Posterior cingulate gyrus (tissue), 11 donors: ENCODE data around the gene HPCAL1.

ENCODE experiments used
- DNase-seq, 10 donors: peaks; one replicate each; pipeline versions ENCODE4 v3.0.0 to v3.0.0-alpha.2; 2020 to 2021; ENCODE audit warnings: mixed read lengths in 3 of 10
- intact Hi-C: fragments of 100-400 bp; cut with DNase I; formaldehyde crosslinking; loops from one replicate; pipeline ENCODE4 v1.15.1; 2023

The HPCAL1 gene

DNA sequence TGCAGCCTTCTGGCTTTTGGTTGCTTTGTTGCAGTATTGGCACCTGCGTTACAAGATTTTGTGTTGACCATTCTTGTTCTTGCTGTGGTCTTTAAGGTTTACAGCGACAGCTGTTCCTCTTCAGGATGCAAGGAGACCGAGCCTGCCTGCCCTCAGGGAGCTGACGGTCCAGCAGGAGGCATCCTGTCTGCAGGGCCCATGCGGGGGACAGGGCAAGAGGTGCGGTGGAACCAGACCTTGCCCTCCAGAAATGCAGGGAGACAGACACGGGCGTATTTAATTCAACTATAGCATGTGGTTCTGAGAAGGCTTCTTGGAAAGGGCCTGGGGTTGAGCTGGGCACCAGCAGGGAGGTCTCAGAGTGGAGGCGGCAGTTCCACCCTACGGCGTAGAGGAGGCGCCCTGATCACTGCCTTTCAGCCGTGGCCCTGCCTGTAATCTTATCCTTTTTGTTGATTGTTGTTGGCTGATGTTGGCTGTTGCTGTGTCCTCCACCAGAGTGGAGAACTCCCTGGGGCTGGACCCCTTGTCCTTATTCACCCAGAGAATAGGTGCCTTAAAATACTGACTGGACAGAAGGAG, 71.7 kb downstream of the HPCAL1 start:
- DNase-seq, result no peak
- intact Hi-C loops, result no loop called here

DNA sequence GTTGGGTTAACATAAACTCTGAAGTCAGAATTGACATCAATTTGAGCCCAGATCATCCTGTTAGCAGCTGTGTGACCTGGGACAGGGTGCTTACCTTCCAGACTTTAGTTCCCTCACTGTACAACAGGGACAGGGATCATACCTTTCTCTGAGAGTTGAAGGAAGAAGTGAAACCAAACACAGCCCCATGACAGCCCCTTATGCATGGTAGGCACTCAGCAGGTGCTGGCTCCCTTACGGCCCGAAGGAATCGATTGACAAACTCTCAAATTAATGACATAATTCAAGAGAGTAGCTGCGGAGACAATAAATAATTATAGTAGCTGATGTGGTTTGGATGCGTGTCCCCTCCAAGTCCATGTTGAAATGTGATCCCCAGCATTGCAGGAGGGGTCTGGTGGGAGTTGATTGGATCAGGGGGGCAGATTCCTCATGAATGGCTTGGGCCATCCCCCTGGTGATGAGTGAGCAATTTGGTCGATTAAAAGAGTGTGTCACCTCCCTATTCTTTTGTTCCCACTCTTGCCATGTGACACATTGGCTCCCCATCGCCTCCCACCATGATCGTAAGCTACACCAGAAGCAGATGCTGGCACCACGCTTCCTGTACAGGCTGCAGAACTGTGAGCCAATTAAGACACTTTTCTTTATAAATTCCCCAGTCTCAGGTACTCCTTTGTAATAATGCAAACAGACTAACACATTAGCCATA, 73.0 kb downstream of the HPCAL1 start:
- no peak for DNase-seq
- intact Hi-C loops, result no loop called here

DNA sequence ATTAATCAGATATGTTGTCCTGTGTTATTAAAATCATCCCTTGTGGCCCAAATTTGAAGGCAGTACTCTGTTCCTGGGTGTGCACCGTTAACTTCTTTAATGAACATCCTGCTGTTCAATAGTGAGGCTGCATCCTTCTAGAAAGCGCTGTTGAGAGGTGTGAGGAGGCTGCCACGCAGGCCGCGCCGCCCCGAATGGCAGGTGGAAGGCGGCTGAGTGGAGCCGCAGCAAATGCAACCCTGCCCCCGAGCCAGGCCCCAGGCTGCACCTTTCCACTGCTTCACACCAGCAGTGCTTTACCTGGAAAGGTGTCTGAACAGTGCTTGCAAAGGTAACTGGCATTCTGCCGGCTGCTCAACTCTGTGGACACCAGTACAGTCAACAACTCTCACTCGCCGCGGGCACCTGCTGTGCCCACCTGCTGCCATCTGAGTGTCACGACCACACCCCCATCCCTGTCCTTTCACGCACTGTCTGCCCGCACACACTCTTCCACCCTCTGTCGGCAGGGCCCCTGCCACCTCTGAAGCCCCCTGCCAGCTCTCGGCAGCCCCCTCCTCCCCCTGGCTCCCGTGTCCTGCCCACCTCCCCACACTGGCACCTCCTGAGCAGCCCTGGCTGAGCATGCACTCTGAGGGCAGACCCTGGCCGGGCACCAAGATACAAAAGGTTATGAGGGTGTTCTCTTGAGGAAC, 74.5 kb downstream of the HPCAL1 start:
- intact Hi-C loops, result no loop called here
- DNase-seq, result no peak

DNA sequence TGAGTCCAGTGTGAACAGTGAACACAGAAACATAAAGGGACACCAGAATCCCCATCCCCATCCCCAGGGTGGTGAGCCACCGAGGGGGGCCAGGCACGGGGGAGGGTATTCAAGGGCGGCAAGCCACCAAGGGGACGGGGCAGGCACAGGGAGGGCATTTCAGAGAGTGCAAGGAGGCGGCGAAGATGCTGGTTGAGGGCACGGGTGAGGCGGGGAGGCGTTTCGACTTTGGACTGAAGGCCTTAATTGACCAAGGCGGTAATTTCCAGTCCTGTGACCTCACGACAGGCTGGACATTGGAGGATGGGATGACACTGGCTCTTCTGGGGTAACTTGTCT, 75.0 kb downstream of the HPCAL1 start:
- intact Hi-C loops, result no loop called here

DNA sequence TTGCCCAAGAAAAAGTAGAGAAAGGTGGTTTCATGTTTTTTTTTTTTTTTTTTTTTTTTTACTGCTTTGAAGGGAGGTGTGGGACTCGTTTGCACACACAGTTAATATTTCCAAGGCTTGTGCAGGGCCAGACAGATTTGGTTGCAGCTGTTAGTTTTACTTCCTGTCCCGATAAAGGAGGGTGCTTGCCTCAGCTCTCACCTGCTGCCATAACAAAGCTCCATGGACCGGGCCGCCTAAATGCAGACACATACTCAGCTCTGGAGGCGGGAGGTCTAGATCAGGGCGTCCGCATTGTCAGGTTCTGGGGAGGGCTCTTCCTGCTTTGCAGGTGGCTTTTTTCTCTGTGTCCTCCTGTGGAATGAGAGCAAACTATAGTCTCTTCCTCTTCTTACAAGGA, 75.5 kb downstream of the HPCAL1 start:
- intact Hi-C loops, result no loop called here
- no peak for DNase-seq

More for the DNA sequence above, 75.0 kb downstream of the HPCAL1 start:
- DNase-seq, result no peak

DNA sequence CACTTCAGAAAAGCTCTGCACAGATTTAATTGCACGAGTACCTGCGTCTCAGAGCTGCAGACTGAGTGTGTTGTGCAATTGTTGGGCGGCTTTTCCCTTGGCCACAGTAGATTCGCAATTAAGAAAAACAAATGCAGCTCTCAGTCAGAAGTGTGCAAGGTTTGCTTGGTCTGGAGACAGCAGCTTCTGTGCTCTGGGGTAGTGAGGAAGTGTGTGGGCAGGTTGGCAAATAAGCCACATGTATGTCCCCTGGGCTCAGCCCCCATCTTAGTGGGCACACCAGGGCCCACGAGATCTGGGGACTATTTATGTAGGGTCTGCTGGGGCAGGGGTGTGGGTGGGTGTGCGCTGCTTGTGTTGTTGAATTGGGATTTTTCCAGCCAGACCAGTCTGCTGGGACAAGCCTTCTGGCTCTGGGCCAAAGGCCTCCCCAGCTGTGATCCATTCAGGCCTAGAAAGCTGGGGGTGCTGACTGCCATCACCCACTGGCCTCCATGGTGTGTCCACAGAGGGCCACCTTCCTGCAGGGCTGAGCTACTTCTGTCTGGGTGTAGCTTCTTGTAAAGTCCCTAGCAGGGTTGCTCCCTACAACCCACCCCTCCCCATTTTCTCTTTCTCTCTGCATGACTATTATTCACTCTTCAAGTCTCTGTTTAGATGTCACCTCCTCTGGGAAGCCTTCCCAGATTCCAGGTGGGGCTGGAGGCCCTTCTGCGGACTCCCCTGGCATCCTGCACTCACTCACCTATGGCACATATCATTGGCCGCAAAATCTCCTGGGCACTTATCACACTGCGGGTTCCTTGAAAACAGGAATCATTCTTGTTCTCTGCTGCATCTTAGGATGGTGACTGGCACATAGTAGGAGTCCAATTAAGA, 77.6 kb downstream of the HPCAL1 start:
- no peak for DNase-seq
- intact Hi-C loops, result no loop called here

DNA sequence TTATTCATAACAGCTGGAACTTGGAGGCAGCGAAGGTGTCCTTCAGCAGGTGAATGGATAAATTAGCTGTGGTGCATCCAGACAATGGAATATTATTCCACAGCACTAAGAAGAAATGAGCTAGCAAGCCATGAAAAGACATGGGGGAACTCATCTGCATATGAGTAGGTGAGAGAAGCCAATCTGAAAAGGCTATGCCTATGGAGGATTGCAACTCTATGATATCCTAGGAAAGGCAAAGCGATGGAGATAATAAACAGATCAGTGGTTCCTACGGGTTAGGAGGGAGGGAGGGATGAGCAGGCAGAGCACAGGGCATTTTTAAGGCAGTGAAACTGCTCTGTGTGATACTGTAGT, 79.3 kb downstream of the HPCAL1 start:
- no peak for DNase-seq
- intact Hi-C loops, result no loop called here

DNA sequence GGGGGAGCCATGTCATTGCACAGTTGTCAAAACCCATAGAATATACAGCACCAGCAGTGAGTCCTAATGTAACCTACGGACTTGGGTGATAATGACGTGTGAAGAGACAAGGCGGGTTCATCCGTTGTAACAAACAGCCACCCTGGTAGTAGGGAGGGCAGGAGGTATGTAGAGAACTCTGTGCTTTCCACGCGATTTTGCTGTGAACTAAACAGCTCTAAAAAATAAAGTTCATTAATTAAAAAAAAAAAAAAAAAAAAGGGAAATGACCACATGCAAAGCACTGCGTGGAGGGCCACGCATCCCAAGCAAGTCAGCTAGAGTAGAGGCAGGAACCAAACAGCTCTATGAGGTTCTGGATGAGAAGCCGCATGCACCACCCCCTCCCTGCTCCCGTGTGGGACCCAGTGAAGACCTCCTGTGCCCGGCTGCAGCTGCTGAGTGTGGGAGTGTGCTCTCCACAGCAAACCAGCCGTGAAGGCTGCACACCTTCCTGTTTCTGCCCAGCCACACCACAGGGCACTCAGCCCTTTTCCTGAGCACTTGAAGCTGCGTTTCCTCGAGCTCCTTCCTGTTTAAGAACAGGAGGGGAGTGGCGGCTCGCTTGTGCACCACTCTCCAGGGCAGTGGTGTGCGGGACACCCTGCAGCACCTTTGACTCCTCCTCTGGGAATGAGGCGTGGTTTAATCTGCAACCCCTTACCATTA, 79.8 kb downstream of the HPCAL1 start:
- intact Hi-C loops, result no loop called here
- no peak for DNase-seq

DNA sequence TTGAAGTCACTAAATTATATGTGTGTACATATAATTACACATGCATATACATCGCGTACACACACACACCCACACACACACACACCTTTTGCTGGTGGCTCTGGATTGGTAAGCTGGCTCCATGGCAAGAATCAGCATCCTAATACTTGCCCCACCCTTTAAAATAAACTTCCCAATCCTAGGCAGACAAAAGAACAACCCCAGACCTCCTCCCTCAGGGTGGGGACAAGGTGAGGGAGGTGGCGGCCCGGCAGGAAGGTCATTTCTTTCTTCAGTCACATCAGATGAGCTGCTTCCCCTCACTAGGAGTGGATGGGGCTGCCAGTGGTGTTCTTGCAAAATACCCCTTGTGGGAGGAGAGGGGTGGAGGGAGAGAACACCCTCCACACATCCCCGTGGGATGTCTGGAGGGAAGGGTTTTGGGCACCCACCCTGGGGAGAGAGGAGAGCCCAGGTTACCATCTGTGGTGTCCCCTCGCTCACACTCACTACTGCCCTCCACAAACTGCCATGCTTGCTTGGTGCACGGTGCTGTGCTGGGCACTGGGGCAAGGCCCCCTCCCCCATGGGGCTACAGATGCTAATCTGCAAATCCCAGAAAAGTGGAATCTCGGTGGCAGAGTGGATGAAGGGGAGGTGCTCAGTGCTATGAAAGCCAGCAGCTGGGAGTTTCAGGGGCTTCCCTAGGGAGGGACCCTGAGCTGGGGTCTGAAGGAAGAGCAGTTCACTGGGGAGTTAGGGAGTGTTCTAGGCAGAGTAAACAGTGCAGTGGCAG, 81.4 kb downstream of the HPCAL1 start:
- intact Hi-C loops, result no loop called here
- no peak for DNase-seq

DNA sequence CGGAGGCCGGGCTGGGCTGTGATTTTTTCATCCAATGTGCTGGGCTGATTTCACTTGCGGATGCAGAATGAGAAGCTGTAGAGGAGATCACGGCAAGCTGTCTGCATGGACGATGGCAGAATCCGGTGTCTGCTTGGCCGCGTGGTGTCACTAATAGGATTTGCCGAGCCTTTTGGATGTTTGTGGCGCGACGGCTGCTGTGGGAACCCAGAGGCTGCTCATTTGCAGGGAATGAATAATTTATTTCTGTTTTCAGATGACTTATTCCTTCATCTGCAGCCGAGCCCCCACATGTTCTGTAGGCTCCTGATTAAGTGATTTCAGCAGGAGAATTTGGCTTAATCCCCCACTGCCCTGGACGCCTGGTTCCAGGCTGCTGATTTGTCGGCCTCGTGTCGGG, 82.8 kb downstream of the HPCAL1 start:
- DNase-seq, result peak in 3 of 10 donors; percentile 26 to 45 (median 28)
- intact Hi-C loops, result no loop called here

DNA sequence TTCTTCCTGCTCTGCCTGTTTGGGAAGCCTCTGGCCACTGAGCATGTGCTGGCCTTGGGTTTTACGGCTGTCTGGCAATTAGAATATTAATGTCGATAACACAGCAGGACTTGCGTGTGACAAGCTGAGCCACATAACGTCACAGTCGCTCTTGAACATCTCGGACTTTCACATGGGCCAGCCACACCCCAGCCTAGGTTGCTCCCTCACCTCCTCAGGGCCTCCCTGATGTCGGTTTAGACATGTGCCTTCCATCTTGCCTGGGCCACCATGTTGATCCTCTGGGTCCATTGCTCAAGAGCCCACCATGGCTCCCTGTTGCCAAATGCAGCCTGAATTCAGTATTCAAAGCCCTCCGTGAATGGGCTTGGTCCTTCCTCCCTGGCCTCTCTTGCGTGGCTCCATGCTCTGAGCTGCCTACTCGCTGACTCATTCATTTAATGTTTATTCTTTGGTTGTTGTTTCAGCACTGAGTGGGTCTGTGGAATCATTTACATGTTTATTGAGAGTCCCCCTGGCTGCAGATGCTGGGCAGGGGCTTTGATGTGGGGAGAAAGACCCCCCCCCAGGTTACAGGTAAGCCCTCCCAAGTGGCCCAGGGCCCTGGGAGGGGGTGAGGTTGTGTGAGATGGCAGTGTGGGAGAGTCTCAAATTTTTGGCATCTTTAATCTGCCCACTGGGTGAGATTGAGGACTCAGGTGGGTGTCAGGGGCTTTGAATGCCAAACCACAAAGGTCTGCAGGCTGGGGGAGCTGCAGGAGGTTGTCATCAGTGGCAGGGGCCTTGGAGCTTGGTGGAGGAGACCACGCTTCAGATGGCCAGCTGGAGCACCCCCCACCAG, 83.4 kb downstream of the HPCAL1 start:
- no peak for DNase-seq
- intact Hi-C loops, result no loop called here

DNA sequence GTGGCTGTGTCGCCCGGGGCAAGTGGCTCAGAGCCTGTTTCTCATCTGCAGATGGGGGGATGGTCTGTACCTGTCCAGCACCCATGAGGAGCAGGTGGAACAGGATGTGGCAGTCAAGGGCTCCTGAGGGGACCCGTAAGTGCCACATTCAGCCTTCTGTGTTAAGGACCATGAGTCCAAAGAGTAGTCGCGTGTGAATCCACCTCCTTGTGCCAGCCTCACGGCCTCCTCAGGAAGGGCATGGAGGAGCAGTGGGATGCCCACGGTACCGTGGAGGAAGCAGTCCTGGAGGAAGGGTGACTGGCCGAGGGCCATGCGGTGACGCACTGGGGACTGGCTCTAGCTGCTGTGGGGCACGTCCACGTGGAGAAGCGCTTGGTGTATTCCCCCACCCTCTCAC, 84.3 kb downstream of the HPCAL1 start:
- intact Hi-C loops, result no loop called here
- no peak for DNase-seq

DNA sequence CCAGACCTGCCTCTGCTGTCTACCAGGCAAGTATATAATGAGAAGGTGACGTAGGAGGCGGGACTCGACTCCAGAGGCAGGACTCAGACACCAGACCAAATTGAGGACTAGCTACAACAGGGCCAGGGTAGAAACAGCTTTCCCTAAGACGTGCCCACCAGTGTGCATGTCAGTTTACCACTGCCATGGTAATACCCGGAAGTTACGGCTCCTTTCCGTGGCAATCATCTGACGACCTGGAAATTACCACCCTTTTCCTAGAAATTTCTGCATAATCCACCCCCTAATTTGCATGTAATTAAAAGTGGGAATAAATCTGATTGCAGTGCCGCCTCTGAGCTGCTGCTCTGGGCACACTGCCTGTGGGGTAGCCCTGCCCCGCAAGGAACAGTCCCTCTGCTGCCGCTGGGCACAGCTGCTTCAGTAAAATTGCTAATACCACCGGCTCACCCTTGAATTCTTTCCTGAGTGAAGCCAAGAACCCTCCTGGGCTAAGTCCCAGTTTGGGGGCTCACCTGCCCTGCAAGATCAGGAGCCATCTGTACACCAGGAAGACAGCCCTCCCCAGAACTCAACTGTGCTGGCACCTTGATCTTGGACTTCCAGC, 86.4 kb downstream of the HPCAL1 start:
- no peak for DNase-seq
- intact Hi-C loops, result no loop called here

DNA sequence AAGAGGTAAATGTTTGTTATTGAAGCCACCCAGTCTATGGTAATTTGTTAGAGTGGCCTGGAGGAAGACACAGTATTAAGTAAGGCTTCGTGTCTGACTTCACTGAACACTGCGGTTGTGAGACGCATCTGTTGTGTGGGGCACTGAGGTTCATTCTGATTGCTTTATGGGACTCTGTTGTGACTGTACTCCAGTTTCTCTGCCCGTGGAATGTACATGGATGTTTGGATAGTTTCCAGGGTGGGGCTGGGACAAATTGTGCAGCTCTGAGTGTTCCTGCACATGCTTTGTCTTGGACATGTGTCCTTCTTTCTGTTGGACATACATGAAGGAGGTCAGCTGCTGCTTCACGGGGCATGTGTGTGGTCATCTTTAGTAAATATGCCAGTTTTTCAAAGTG, 86.9 kb downstream of the HPCAL1 start:
- intact Hi-C loops, result no loop called here
- no peak for DNase-seq

DNA sequence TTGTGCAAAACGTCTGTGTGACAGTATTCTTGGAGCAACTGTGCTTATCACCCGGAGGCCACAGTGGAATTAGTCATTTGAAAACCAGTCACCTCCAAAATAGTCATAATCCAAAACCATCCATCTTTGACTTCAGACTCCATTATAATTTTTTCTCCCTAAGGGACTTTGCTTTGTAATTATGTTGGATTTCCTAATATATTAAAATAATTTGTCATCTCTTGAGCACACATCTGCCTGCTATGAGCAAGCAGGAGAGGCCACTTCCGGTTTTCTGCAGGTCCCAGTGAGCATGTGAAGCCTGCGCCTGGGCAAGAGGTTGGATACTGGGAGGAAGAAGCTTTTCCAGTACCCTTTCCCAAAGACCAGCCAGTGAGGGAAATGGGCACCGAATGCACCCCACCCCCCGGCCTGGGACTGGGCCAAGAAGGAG, 87.7 kb downstream of the HPCAL1 start:
- intact Hi-C loops, result no loop called here
- no peak for DNase-seq

DNA sequence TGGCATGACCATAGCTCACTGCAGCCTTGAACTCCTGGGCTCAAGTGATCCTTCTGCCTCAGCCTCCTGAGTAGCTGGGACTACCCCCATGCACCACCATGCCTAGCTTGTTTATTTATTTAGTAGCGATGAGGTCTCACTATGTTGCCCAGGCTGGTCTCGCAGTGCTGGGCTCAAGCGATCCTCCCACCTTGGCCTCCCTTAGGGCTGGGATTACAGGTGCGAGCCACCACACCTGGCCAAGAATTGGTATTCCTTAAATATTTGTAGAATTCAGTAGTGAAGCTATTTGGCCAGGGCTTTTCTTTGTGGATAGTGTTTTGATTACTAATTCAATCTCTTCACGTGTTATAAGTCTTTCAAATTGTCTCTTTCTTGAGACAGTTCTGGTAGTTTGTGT, 89.4 kb downstream of the HPCAL1 start:
- DNase-seq, result no peak

DNA sequence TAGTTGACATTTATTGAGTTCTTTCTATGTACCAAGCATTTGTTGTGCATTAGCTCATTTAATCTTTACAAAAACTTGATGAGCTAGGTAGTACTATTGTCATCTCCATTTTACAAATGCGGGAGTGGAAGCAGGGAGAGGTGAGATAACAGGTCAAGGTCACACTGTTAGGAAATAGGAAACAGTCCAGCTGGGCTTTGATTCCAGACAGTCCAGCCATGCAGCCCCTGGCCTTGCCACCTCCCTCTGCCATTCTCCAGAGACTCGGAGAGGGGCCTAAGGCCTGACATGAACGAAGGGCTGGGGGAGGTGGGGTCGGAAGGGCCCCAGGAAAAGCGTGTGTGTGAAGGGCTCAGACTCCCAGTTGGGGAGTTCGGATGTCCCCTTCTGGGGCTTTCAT, 89.8 kb downstream of the HPCAL1 start:
- intact Hi-C loops, result no loop called here
- no peak for DNase-seq

More for the DNA sequence above, 89.4 kb downstream of the HPCAL1 start:
- intact Hi-C loops, result no loop called here

DNA sequence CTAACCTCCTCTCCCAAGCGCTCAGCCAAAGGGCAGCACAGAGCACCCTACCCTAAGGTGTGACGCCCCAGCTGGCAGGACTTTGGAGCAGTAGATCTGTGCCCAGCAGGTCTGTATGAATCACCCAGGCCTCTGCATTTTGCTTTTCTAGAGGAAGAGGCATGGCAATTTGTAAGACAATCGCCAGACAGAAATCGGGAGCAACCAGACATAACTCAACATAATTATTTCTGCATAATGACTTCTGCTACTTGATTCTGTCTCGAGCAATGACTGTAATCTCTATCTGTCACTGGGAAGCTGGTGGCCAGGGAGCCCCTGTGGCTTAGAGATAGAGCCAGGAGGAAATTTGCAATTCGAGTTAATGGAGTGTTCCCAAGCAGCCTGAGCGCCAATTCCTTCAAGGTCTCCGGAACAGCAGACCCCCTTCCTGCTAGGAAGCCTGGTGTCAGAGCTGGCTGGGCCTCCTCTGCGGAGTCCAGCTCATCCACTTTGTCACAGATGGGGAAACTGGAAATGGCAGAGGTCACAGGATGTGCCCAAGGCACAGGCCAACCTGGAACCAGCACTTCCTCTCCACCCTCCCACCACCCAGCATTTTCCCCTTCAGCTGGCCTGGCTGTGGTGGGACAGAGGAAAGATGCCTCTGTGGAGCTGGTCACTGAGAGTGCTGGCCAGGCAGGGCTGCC, 90.4 kb downstream of the HPCAL1 start:
- no peak for DNase-seq
- intact Hi-C loops, result no loop called here
